HEK293 (cell line): ENCODE measurements around the gene POFUT2.

Source experiments
- CTCF ChIP-seq: fragments of 450-650 bp; formaldehyde crosslinking; IDR thresholded peaks from 2 replicates; pipeline ENCODE4 v1.5.1; 2016; ENCODE audit warnings: missing biosample characterization, missing genetic modification characterization
- TF ChIP-seq, protein P1 (sequence below): fragments of 450-650 bp; formaldehyde crosslinking; IDR thresholded peaks from 2 replicates; pipeline ENCODE4 v1.5.1; 2016; ENCODE audit warnings: missing biosample characterization, missing genetic modification characterization, low read depth
- TF ChIP-seq, protein P2 (sequence below): fragments of 450-650 bp; formaldehyde crosslinking; IDR thresholded peaks from 2 replicates; pipeline ENCODE4 v1.5.1; 2016; ENCODE audit warnings: missing biosample characterization, missing genetic modification characterization

DNA sequence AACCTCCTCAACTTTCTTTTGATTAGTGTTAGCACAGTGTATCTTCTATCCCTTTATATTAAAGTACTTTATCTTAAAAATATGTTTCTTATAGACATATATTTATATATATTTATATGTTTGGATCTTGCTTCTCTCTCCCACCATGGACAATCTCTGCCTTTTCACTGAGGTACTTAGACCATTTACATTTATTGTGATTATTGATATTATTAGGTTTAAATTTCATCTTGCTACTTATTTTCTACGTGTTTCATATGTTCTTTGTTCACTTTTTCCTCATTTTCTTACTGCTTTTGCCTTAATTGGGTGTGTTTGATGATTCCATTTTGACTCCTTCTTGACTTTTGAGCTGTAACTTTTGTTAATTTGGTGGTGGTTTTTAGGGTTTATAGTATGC, 70.7 kb downstream of the POFUT2 start:
- TF ChIP-seq CTCF = no peak
- TF ChIP-seq, protein P1, sequence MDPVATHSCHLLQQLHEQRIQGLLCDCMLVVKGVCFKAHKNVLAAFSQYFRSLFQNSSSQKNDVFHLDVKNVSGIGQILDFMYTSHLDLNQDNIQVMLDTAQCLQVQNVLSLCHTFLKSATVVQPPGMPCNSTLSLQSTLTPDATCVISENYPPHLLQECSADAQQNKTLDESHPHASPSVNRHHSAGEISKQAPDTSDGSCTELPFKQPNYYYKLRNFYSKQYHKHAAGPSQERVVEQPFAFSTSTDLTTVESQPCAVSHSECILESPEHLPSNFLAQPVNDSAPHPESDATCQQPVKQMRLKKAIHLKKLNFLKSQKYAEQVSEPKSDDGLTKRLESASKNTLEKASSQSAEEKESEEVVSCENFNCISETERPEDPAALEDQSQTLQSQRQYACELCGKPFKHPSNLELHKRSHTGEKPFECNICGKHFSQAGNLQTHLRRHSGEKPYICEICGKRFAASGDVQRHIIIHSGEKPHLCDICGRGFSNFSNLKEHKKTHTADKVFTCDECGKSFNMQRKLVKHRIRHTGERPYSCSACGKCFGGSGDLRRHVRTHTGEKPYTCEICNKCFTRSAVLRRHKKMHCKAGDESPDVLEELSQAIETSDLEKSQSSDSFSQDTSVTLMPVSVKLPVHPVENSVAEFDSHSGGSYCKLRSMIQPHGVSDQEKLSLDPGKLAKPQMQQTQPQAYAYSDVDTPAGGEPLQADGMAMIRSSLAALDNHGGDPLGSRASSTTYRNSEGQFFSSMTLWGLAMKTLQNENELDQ (tag by site-specific recombination) = no peak
- TF ChIP-seq, protein P2, sequence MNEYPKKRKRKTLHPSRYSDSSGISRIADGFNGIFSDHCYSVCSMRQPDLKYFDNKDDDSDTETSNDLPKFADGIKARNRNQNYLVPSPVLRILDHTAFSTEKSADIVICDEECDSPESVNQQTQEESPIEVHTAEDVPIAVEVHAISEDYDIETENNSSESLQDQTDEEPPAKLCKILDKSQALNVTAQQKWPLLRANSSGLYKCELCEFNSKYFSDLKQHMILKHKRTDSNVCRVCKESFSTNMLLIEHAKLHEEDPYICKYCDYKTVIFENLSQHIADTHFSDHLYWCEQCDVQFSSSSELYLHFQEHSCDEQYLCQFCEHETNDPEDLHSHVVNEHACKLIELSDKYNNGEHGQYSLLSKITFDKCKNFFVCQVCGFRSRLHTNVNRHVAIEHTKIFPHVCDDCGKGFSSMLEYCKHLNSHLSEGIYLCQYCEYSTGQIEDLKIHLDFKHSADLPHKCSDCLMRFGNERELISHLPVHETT = no peak
